Measurements from ENCODE around the gene POLL. TPM values are rescaled to one million over a fixed set of nuclear protein-coding genes. Genes with fewer than 3 reads are reported as not detected.

Gene POLL
- total and polyA plus RNA-seq, 10 of the 15 experiments (the other 5 are each of a cell fraction or from before 2014, with no cell fraction given): 1.5 to 25.4 (median 13.8) TPM

- no peaks in the 10 kb centered on the region for H3K4me1 ChIP-seq (ENCODE audit: control insufficient read depth, insufficient read depth, low read length)
- no peak for DNase-seq (ENCODE audit: low read depth, low spot score)
- no peaks in the 10 kb centered on the region for H4K20me1 ChIP-seq (ENCODE audit: control insufficient read depth, insufficient read depth)
- no peak overlapping the region for H2AFZ ChIP-seq (ENCODE audit: control insufficient read depth, low read depth, low read length)
- H3K27me3 ChIP-seq (replicated peaks in 1 of 2; ENCODE audit: control insufficient read depth in 2 of 2, insufficient read depth in 2 of 2, low read length in 1 of 2): no peaks in the 10 kb centered on the region
- ChIA-PET SMC1A (ENCODE audit: uncharacterized antibody, unreplicated experiment) (no interaction called here), POLR2A (no interaction called here), RAD21 (ENCODE audit: unreplicated experiment) (no interaction called here), CTCF (no interaction called here)
- H3K79me2 ChIP-seq (ENCODE audit: control insufficient read depth, insufficient read depth, low read length): no peaks in the 10 kb centered on the region
- no peak for FAIRE-seq
- H3K4me2 ChIP-seq (ENCODE audit: control insufficient read depth, insufficient read depth): no peak overlapping the region
- no peak for TF ChIP-seq ZNF622 (IDR thresholded peaks at IDR 0.05)
- TF ChIP-seq, protein P1, sequence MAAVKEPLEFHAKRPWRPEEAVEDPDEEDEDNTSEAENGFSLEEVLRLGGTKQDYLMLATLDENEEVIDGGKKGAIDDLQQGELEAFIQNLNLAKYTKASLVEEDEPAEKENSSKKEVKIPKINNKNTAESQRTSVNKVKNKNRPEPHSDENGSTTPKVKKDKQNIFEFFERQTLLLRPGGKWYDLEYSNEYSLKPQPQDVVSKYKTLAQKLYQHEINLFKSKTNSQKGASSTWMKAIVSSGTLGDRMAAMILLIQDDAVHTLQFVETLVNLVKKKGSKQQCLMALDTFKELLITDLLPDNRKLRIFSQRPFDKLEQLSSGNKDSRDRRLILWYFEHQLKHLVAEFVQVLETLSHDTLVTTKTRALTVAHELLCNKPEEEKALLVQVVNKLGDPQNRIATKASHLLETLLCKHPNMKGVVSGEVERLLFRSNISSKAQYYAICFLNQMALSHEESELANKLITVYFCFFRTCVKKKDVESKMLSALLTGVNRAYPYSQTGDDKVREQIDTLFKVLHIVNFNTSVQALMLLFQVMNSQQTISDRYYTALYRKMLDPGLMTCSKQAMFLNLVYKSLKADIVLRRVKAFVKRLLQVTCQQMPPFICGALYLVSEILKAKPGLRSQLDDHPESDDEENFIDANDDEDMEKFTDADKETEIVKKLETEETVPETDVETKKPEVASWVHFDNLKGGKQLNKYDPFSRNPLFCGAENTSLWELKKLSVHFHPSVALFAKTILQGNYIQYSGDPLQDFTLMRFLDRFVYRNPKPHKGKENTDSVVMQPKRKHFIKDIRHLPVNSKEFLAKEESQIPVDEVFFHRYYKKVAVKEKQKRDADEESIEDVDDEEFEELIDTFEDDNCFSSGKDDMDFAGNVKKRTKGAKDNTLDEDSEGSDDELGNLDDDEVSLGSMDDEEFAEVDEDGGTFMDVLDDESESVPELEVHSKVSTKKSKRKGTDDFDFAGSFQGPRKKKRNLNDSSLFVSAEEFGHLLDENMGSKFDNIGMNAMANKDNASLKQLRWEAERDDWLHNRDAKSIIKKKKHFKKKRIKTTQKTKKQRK (IDR thresholded peaks at IDR 0.05; ENCODE audit: low read depth, low read length): no peak
- no peak for TF ChIP-seq KDM1A (IDR thresholded peaks at IDR 0.05; ENCODE audit: borderline replicate concordance)
- TF ChIP-seq SMAD1 (IDR thresholded peaks at IDR 0.05; ENCODE audit: low read depth, partially characterized antibody): no peak
- no peak for TF ChIP-seq CREM (IDR thresholded peaks at IDR 0.05; ENCODE audit: low read depth)
- TF ChIP-seq POLR2A (IDR thresholded peaks at IDR 0.05; ENCODE audit: low read depth, low read length): no peak
- TF ChIP-seq ZBTB40 (IDR thresholded peaks at IDR 0.05; ENCODE audit: borderline replicate concordance): no peak
- TF ChIP-seq SPI1 (IDR thresholded peaks at IDR 0.05; ENCODE audit: borderline replicate concordance, insufficient read depth, low read depth, low read length): no peak
- no peak for TF ChIP-seq ASH2L (IDR thresholded peaks at IDR 0.05; ENCODE audit: borderline replicate concordance, low read depth)
- no peak for TF ChIP-seq CHD1 (IDR thresholded peaks at IDR 0.05; ENCODE audit: low read depth, low read length)
- no peak for TF ChIP-seq CHD2 (IDR thresholded peaks at IDR 0.05; ENCODE audit: borderline replicate concordance, low read depth, low read length)
- TF ChIP-seq ZNF687 (IDR thresholded peaks at IDR 0.05): no peak
- no peak for TF ChIP-seq POU2F2 (IDR thresholded peaks at IDR 0.05; ENCODE audit: borderline replicate concordance, low read depth, low read length)
- in situ Hi-C loops (cut with MboI) (no loop called here), intact Hi-C loops (cut with micrococcal nuclease; ENCODE audit: unreplicated experiment) (no loop called here)
- BruUV-seq (replicated peaks): no TSS peak
- H3K9me3 ChIP-seq (replicated peaks; ENCODE audit: control insufficient read depth, insufficient read depth, low read length): no peaks in the 10 kb centered on the region
- H3K9ac ChIP-seq (ENCODE audit: control insufficient read depth, insufficient read depth, low read length): no peak overlapping the region
- 40% methylated on average over 1 of the region's 1 CpG for WGBS (ENCODE audit: insufficient coverage, insufficient replicate concordance, low lambda C conversion rate, missing lambda C conversion rate)
- no peak overlapping the region for H3K4me3 ChIP-seq
- peaks cover 0 to 6% of the 10 kb centered on the region in 2 experiments; a peak in 1 of 4 replicates for H3K36me3 ChIP-seq (ENCODE audit: control insufficient read depth in 2 of 2, insufficient read depth in 2 of 2, low read length in 1 of 2)
- no peak for ATAC-seq
- H3K27ac ChIP-seq (ENCODE audit: control insufficient read depth, insufficient read depth): no peak overlapping the region
These were observed 37.9 kb upstream of the POLL start for GRCh38 chr10:101625821-101626412.

Measured in GM12878 (cell line).